Epithelial cell of esophagus (primary cell): ENCODE data around the gene MON1A.

Source experiments
- DNase-seq: peaks from one replicate; pipeline ENCODE4 v3.0.0; 2010; ENCODE audit warnings: low read depth
- H3K4me3 ChIP-seq: 2 replicates; pipeline ENCODE4 v1.5.1; 2011; ENCODE audit warnings: mild to moderate bottlenecking, low read length, control low read depth
- CTCF ChIP-seq: IDR thresholded peaks from 2 replicates; pipeline ENCODE4 v1.5.1; 2011; ENCODE audit warnings: low read depth, mild to moderate bottlenecking, low read length, control low read depth, inconsistent platforms; ENCODE audit not compliant: insufficient read depth; ENCODE audit errors: missing control alignments

Gene MON1A

DNA sequence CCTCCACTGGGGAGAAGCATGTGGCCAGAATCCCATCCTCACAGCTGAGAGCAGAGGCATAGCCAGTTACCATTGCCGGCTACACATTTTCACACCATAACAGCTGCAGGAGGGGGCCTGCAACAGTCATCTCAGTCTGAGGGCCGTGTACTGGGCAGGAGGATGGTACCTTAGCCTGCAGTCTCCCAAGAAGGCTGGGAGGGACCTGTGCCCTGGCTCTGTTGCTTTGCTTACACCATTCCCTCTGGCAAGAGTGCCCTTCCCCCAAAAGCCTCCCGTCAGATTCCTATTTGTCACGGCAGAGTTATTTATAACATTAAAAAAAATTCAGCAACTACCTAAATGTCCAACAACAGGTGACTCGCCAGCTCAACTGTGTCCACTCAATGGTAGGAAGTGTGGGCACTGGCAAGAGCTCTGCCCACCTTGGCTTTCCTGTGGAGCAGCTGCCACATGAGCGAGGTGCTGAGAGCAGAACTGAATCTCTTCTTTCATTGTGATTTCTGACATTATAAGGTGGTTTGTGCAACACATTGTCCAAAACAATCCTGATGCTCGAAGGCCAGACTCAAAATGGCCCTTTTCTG, 64.3 kb downstream of the MON1A start:
- no peak overlapping the region for H3K4me3 ChIP-seq
- DNase-seq: no peak
- no peak for TF ChIP-seq CTCF

GRCh38 chr3:49864505-49864904, 65.1 kb downstream of the MON1A start:
- TF ChIP-seq CTCF: no peak
- no peak overlapping the region for H3K4me3 ChIP-seq

GRCh38 chr3:49859576-49860305, 69.9 kb downstream of the MON1A start:
- no peak for DNase-seq
- H3K4me3 ChIP-seq: no peak overlapping the region
- TF ChIP-seq CTCF: no peak

More at GRCh38 chr3:49864505-49864904, 65.1 kb downstream of the MON1A start:
- no peak for DNase-seq
